ENCODE data around the gene TC2N.

- TF ChIP-seq CTCF (IDR thresholded peaks at IDR 0.05; ENCODE audit: poor library complexity, severe bottlenecking) = no peak
- no peak for TF ChIP-seq POLR2AphosphoS5 (IDR thresholded peaks at IDR 0.05)
- TF ChIP-seq EP300 (conservative IDR thresholded peaks at IDR 0.05; ENCODE audit: poor library complexity, severe bottlenecking) = no peak
Measured at GRCh38 chr14:91897106-91897701, 29.9 kb upstream of the TC2N start.

All from neural cell (in vitro differentiated cells).